HG02981 (cell line): ENCODE data around the gene MPI.

Experiments used
- ATAC-seq: cut with Tn5 transposase; IDR thresholded peaks from one replicate; pipeline ENCODE4 v1.9.1; 2021; ENCODE audit warnings: mild to moderate bottlenecking, moderate library complexity; ENCODE audit not compliant: unreplicated experiment

MPI gene, protein sequence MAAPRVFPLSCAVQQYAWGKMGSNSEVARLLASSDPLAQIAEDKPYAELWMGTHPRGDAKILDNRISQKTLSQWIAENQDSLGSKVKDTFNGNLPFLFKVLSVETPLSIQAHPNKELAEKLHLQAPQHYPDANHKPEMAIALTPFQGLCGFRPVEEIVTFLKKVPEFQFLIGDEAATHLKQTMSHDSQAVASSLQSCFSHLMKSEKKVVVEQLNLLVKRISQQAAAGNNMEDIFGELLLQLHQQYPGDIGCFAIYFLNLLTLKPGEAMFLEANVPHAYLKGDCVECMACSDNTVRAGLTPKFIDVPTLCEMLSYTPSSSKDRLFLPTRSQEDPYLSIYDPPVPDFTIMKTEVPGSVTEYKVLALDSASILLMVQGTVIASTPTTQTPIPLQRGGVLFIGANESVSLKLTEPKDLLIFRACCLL

DNA sequence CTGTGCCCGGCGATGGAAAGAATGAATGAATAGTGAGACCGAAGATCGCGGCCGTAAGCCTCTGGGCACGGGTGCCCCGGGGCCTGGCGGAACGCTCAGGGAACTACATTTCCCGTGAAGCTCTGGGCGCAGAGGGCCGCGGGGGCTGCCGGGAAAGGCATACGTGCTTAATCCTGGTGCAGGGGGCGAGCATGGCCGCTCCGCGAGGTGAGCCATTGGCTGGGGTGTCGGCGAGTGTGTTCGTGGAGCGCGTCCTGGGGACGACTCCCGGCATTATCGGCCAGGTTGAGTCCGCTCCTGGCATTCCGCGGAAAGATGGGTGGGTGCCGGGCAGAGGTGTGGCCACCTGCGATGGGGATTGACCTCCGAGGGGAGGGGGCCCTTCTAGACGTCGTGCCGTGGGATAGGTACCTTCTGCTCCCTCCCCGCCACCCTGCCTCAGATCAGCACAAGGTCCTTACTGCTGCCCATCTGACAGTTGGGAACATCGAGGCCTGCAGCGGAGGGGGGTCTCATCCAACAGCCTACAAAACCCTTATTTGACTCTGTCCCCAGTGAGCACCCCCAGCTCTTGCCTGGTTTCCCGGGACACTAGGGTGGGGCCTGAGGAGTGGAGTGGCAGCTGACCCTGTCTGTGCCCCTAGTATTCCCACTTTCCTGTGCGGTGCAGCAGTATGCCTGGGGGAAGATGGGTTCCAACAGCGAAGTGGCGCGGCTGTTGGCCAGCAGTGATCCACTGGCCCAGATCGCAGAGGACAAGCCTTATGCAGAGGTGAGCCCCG lies at the start of gene MPI:
Gene MPI, plus strand, starts transcription at position 160 of the 782 bp plus-strand sequence. Its CDS starts 32 bp downstream, at position 192.
- peak; percentile 92 for ATAC-seq

DNA sequence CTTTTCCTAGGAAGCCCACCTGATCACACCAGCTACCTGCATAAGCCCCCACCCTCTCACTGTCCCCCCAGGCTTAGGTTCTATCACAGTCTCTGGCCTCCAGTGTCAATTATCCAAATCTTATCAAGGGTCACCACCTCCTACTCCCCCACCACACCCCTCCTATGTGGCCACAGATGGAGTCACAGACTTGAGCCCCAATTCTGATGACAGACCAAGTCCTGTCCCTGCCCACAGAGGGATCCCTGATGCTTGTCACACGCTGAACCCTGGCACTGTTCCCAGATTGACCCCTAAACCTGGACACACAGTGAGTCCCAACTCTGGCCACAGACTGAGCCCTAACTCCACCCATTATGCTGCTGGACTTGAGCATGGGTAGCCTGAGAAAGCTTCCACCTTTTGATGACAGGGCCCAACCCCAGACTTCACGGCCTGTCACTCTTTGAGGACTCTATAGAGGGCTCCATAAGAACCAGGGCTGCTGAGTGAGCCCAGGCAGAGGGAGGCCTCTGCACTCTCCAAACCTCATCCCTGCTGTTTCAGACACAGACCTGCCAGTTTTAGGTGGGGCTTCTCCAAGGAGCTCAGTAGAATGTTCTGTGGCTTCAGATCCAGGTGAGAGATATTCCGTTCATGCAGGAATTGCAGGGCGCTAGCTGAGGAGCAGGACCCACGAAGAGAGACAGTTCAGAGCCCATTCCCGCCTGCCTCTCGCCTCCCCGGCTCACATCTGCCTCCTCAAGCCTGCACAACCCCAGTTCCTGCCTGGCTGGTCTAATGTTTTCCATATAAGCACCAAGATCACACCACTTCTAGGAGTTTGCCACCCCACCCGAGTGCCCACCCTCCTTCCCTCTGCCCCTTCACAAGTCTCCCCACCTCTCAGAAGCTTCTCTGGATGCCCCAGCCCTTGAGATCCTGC lies 48.7 kb upstream of the MPI start:
- ATAC-seq, result no peak

DNA sequence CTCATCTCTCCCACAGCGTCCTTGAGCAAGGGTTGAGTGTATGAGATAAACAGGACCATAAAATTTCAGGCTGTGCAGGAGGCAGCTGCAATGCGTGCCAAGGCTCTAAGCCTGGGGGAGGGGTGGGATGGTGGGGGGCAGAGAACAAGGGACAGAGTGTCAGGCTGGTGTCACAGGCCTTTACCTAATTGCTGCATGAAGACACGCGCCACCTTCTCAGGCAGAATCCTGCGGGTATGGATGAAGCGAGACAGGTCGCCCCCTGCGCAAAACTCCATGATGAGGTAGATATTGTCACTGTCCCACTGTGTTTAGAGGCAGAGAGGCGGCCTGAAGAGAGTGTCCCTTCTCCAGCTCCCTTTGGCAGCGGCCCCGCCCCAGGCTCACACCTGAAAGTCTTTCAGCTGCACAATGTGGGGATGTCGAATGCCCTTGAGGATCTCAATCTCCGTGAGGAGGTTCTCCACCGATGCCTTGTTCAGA lies 47.9 kb upstream of the MPI start:
- ATAC-seq, result no peak

DNA sequence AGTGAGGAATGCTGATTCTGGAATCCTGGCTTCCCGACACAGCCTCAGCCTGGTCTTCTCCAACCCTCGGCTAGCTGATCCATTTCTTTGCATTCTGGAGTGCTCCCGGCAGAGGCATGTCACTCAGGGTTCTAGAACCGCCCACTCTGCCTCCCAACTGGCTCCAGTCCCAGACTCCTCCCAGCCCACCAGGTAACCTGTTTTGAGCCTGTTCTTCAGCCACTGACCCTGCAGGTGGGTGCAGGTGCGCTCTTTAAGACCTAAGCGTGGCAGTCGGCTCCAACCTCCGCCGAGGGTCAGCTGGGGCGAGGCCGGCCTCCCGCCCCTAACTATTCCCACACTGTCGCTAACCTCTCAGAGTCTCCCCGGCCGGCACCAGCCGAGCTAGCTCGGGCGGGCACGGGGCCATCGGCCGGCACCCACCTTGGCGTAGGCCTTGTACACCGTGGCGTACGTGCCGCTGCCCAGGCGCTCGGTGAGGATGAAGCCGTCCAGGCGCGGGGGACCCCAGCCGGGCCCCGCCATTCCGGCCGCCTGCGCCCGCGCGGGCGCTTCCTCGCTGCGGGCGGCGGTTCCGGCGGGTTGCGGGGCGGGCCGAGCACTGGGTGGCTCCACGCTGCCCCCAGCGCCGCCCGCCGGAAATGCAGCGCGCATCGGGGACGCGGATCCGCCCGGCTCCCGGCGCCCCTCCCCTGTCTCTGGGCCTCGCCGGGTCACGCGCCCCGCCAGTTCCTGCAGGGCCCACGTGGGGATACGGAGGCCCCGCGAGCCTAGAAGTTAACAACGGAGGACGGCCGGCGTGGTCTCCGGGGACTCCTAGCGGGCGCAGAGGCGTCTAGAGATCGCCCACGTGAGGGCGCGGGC lies 47.0 kb upstream of the MPI start, which contains the start of gene ULK3:
Gene ULK3, minus strand, starts transcription at position 576 of the 864 bp plus-strand sequence. Its CDS starts 51 bp downstream, at position 525.
- peak; percentile 76 for ATAC-seq

DNA sequence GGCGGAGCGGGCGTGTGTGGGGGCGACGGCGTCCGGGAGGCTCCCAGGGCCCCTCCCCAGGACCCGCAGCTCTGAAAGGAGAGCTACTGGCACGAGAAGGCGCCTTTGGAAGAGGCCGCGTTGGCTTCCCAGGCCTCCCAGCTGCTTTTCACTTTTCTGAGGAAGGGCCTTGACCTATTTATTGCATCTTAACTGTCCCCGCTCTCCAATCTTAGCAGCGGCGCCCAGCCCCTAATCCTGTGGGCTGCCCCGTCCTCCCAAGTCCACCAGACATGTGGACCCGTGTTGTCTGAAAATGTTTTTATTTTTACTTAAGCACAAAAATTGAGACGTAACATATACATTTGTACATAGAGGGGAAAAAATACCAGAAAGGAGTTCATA lies 46.4 kb upstream of the MPI start:
- ATAC-seq, result no peak

DNA sequence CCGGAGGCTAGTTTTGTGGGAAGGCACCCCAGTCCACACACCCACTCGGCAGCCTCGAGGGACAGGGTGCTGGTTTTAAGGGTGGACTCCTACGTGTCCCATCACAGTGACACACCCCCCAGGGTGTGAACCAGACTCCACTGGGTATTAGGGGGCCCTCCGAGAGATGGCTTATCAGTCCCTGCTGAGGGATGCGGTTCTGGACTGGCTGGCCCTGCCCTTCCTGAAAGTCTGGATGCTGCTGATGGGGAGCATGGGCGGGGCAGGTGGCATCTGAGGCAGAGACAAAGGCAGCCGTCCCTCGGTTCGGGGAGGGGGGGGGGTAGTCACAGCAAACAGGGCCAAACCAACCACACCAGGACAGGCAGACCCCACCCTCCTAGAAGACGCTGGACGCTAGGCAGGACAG lies 45.9 kb upstream of the MPI start:
- ATAC-seq, result no peak

DNA sequence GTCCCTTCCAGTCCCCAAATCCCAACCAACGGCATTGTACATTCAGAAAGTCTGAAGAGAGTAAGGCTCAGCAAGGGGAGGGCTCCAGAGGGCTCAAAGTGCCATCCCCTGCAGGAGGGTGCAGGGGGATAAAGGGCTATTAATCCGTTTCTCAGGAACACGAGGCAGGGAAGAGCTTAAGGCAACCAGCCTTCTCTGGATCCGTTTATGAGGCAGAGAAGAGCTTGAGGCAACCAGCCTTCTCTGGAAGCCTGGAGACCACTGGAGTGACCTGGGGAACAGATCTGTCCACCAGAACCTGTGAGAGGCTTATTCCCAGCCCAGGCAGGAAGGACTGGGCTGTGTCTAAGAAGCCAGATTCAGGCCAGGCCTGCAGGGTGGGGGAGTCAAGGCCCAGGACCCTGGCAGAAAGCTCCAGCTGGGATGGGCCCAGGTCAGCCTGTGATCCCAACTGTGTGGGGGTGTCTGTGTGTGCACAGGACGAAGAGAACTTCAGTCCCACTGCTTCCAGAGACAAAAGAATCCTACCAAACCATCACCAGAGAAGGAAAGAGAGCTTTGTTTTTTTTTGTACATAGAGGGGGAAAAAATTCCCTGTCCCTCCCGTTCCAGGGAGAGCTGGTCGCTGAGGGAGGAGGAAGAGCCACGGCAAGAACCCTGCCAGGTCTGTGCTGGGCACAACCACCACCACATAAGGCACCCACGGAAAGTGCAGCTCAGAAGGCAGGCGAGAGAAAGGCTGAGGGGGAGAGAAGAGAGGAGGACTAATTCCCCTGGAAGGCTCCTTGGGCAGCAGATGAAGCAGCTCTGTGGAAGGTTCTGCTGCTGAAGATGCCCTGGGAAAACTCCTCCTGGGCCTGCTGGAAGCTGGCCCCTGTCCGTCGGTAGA lies 45.3 kb upstream of the MPI start:
- ATAC-seq, result no peak

DNA sequence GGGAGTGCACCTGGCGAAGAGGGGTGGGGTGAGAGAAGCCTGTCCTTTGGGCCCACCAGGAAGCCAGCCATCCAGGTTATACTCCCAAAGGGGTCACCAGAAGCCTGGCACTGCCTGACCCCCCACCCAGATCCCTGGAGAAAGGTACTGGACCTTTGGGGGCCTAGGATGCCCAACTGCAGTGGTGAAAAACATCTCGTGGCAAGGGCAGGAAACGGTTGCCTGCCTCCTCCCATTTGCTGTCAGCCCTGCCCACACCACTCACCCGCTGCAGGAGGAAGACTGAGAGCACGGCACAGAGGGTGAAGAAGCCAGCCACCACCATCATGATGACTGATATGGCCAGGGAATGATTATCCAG lies 44.7 kb upstream of the MPI start:
- no peak for ATAC-seq

DNA sequence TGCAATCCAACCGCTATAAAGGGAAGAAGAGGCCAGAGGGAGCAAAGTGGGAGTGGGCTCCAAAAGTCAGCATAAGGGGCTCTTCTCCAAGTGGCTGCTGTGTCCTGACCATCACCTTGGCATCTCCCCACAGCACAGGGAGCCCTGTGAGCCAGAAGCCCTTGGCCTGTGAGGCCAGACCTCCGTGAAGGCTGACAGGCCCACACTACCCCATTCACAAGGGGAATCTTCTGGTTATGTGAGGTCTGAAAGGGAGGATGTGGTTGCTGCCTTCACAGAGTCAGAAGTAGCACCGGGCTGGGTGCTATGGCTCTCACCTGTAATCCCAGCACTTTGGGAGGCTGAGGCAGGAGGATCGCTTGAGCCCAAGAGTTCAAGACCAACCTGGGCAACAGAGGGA lies 44.3 kb upstream of the MPI start:
- ATAC-seq, result no peak

DNA sequence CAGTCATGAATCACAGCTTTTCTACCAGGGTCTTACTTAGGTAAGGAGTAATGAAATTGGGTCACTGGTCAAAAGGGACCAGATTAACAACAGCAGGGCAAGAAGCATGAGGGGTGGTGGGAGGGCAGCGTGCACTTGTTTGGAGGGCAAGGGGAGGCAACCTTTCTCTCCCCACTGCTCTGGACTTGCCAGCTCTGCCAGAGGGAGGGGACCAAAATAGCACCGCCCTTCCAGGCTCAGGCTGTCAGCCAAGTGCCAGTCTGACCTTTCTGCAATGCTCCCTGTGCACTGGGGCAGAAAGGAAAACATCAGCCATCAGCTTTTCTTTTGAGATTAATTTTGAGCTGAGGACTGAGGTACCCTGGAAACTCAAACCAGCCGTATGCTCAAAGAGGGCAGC lies 42.4 kb upstream of the MPI start:
- no peak for ATAC-seq

DNA sequence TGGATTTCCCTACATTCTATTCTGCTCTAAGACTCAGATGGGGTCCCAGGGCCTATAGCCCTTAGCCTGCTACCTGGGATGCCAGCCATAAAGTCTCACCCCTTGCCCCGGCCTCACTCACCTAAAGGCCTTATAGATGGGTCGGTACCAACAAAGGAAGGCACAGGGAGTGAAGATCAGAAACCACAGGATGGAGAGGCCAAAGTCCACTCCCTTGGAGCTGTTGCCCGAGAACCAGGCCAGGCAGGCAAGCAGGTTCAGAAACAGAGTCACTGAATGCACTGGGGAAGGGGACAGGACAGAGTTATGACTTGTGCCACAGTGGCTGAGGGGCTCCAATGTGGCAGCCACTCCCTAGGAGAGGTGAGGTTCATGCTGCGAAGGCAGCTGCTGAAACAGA lies 39.4 kb upstream of the MPI start:
- ATAC-seq, result no peak

DNA sequence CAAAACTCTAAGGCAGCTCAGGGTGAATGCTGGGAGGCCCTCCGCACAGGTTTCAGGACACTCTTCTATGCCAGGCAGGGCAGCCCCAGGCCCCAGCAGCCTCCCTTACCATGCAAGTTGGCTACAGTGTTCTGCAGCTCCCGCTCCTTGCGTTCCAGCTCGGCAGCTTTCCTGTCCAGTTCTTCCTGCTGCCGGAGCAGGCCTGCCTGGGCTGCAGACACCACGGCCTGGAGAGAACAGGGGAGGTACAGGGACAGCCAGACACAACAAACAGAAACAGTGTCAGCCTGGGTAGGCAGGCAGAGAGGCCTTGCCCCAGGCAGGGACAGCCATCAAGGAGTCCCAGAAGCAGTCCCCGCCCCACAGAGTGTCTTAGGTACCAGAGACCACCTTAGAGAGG lies 37.9 kb upstream of the MPI start:
- no peak for ATAC-seq

DNA sequence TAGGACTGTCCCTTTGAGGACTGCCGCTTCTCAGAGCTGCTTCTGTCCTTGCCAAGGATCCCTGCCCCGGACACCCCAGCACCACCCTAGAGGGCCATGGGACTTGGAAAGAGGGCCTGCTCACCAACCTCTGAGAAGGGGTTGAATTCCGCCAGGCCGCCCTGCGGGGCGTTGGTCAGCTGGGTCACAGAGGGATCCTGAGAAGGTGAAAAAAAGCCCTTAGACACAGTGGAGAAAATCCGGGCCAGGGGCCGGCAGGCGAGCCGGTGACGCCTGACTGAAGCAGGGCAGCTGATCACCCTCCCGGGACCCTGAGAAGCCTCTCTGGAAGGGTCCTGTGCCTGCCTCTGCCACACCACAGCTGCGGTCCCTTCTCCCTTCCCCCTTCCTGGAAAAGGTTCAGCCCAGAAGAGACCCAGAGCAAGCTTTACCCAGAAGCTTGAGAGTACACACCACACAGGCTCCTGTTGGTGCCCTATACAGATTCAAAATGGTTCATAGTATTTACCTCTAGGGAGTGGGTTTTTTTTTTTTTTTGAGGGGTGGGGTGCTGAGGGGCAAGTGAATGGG lies 35.3 kb upstream of the MPI start:
- ATAC-seq, result no peak

DNA sequence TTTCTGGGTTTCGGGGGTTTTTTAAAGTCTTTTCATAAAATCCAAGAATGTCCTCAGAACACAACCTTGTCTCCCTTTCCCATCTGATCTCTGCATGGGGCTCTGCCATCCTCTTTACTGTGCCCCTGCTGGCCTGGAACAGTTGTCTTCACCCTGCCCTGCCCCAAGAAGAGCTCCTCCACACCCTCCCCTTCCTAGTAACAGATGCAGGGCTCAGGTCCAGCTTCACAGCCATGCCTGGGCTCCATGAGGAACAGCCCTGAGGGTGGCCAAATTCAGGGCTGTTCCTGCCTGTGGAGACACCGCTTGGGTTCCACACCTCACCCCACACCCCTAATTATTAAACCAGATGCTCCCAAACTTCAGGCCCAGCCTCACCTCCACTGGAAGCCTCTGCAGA lies 34.0 kb upstream of the MPI start:
- ATAC-seq, result no peak

DNA sequence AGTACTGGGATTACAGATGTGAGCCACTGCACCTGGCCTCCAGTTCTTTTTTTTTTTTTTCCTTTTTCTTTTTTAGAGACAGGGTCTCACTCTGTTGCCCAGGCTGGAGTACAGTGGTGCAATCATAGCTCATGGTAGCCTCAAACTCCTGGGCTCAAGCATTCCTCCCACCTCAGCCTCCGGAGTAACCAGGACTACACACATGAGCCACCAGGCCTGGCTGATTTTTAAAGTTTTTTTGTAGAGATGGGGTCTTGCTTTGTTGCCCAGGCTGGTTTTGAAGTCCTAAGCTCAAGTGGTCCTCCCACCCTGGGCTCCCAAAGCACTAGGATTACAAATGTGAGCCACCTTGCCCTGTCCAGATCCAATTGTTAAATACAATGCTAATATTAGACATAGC lies 33.3 kb upstream of the MPI start:
- ATAC-seq, result no peak

DNA sequence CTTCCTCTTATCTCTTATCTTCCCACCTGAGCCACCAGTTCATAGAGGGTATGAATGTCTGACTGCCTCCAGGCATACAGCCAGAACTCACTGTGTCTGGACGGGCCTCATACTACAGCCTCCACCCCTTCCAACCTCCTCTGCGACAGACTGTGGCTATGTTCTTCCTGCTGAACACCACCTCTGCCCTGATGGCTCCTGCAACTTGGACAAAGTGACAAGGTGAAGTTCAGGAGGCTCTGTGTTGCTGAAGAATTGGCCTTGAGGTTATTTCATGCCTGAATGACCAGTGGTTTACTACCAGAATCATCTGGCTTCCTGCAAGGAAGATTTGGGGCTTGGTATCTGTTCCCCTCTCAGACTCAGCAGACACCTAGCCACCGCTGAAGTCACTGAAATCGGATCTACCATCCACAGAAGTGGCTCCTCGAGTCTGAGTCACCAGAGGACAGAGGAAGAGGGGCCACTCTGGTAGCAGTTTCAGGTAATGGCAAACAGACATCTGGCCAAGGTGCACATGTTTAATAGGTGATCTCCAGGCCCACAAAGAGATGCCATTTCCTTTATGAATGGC lies 32.7 kb upstream of the MPI start:
- peak; percentile 77 for ATAC-seq

DNA sequence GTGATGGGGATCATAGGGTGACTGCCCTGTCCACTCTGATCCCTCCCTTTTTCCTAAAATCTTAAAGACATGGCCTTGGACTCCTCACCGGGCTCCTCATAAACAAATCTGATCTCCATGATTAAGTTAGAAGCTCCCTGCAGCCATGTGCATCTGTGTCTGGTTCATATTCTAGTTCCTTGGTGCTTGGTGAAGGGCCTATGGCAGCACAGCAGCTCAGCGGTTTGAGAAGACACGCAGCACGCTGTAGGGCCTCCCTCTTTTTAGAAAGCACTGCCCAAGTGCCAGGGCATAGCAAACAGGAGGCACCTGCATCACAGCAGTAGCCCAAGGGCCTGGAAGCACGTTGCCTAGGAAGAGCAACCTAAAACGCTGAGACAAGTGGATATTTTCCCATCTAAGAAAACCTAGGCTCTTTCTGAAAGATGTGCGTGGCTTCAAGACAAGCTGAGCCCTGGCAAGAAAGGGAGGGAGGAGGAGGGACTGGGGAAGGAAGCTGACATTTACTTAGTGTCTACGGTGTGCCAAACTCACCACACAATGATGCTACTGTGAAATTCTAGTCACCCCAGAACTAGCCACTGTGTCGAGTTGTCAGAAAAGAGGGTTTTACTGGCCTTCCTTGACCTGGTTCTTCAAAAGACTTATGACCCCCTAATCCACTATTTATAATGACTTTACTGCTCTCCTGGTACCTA lies 32.0 kb upstream of the MPI start:
- ATAC-seq, result peak; percentile 22

DNA sequence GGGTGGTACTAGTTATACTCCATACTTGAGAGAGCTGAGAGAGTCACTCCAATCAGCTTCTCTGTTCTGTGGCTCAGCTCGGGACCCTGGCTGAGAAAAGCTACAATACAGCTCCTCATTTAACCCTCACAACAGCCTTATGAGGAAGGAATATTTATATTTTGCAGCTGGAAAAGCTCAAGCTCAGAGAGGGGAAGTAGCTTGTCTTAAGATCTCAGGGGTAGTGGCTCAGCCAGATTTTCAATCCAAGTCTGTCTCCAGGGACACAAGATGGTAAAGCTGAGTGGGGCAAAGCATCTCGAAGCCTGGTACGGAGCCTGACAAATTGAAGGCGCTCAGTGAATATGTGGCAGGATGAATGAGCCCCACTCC lies 31.5 kb upstream of the MPI start:
- ATAC-seq, result no peak
